PFSK-1 (cell line): ENCODE data around the gene AK8. TPM values are rescaled to one million over a fixed set of nuclear protein-coding genes. Genes with fewer than 3 reads are reported as not detected.

Source experiments
- FOXP2 ChIP-seq: optimal IDR thresholded peaks from 2 replicates; pipeline ENCODE3; 2011; ENCODE audit warnings: borderline replicate concordance, control low read depth, inconsistent platforms; ENCODE audit not compliant: insufficient read depth; ENCODE audit errors: extremely low read length, extremely low read depth
- POLR2AphosphoS5 ChIP-seq: IDR thresholded peaks from 2 replicates; pipeline ENCODE4 v1.6.1; 2012; ENCODE audit warnings: low read depth, mild to moderate bottlenecking, control low read depth, low read length, moderate library complexity
- SIN3A ChIP-seq: IDR thresholded peaks from 2 replicates; pipeline ENCODE4 v1.6.1; 2012; ENCODE audit warnings: mild to moderate bottlenecking, low read length, moderate library complexity, borderline replicate concordance; ENCODE audit not compliant: insufficient read depth
- TAF1 ChIP-seq: IDR thresholded peaks from 2 replicates; pipeline ENCODE4 v1.6.1; 2012; ENCODE audit warnings: low read length, control low read depth, borderline replicate concordance; ENCODE audit not compliant: insufficient read depth
- polyA plus RNA-seq: library from polyadenylated mRNA; unstranded; fragments of >200 nt; gene quantifications from one replicate; pipeline ENCODE4 v1.2.1, GENCODE V29; 2012; ENCODE audit warnings: low read depth, missing spikeins; ENCODE audit not compliant: insufficient read length
- TF ChIP-seq, protein P1 (sequence below), 2 experiments: IDR thresholded peaks; 2 replicates each; pipeline versions ENCODE4 v1.6.1 to v1.8.0; 2011 to 2012; ENCODE audit warnings: low read depth in 2 of 2, low read length in 2 of 2, control low read depth in 1 of 2, inconsistent platforms in 1 of 2, mild to moderate bottlenecking in 1 of 2, moderate library complexity in 1 of 2; ENCODE audit not compliant: insufficient read depth in 1 of 2

AK8 gene, protein sequence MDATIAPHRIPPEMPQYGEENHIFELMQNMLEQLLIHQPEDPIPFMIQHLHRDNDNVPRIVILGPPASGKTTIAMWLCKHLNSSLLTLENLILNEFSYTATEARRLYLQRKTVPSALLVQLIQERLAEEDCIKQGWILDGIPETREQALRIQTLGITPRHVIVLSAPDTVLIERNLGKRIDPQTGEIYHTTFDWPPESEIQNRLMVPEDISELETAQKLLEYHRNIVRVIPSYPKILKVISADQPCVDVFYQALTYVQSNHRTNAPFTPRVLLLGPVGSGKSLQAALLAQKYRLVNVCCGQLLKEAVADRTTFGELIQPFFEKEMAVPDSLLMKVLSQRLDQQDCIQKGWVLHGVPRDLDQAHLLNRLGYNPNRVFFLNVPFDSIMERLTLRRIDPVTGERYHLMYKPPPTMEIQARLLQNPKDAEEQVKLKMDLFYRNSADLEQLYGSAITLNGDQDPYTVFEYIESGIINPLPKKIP
- 0.50 TPM for polyA plus RNA-seq

DNA sequence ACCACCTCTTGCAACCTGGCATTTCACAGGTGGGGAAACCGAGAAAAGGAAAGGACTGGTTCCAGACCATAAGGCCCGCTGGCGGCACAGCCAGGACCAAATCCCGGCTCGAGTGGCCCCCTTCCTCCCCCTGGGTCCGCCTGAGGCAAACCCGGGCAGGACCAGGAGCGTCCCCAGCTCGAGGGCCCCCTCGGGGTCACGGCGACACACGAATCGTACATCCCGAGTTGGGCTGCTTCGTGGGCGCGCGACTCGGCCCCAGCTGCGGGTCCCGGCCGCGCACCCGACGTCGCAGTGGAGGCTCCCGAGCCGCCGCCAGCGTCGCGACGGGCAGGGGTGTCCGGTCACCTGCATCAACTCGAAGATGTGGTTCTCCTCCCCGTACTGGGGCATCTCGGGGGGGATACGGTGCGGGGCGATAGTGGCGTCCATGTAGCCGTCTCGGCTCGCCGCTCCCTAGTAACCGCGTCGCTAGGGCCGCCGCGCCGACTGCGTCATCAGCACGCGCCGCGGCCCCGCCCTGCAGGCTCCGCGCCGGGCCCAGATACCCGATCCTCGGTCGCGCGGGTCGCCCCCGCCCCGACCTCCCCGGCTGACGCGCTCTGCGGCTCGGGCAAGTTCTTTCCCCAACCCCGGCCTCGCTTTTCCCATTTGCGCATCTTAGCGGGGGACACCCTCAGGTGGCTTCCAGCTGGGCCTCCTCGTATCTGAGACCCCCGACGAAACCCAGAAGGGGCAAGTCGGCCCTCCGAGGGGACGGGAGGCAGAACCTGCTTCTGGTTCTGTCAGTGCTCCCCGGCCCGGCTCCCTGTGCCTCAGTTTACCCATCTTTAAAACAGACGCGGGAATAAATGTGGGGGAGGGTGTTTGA is at the start of gene AK8:
Gene AK8 (minus strand): TSS at position 461 of the 871 bp plus-strand sequence. CDS start 29 bp downstream, at position 432.
- TF ChIP-seq TAF1: no peak
- TF ChIP-seq, protein P1, sequence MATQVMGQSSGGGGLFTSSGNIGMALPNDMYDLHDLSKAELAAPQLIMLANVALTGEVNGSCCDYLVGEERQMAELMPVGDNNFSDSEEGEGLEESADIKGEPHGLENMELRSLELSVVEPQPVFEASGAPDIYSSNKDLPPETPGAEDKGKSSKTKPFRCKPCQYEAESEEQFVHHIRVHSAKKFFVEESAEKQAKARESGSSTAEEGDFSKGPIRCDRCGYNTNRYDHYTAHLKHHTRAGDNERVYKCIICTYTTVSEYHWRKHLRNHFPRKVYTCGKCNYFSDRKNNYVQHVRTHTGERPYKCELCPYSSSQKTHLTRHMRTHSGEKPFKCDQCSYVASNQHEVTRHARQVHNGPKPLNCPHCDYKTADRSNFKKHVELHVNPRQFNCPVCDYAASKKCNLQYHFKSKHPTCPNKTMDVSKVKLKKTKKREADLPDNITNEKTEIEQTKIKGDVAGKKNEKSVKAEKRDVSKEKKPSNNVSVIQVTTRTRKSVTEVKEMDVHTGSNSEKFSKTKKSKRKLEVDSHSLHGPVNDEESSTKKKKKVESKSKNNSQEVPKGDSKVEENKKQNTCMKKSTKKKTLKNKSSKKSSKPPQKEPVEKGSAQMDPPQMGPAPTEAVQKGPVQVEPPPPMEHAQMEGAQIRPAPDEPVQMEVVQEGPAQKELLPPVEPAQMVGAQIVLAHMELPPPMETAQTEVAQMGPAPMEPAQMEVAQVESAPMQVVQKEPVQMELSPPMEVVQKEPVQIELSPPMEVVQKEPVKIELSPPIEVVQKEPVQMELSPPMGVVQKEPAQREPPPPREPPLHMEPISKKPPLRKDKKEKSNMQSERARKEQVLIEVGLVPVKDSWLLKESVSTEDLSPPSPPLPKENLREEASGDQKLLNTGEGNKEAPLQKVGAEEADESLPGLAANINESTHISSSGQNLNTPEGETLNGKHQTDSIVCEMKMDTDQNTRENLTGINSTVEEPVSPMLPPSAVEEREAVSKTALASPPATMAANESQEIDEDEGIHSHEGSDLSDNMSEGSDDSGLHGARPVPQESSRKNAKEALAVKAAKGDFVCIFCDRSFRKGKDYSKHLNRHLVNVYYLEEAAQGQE (IDR thresholded peaks at IDR 0.05; ENCODE audit: insufficient read depth in 1 of 2, low read depth in 2 of 2, low read length in 2 of 2): no peak
- TF ChIP-seq FOXP2: peak; percentile 81
- 0 out of 2 replicates have a peak, but pooled peaks have one; percentile 34 for TF ChIP-seq POLR2AphosphoS5
- 0 out of 2 replicates have a peak, but pooled peaks have one; percentile 74 for TF ChIP-seq SIN3A

DNA sequence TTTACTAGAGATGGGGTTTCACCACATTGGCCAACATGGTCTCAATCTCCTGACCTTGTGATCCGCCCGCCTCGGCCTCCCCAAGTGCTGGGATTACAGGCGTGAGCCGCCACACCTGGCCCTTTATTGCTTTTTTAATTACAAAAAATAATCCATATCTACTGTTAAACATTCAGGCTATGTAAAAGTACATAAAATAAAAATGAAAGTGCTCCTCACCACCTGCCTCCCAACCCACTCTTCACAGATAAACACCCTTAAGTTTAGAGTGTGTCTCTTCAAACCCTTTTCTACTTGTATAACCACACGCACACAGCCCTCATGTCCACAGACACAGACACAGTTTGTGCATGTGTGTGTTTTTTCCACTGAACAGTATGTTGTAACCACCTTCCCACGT is 49.6 kb upstream of the AK8 start:
- no peak for TF ChIP-seq TAF1
- TF ChIP-seq, protein P1 (IDR thresholded peaks at IDR 0.05; ENCODE audit: insufficient read depth in 1 of 2, low read depth in 2 of 2, low read length in 2 of 2): no peak

DNA sequence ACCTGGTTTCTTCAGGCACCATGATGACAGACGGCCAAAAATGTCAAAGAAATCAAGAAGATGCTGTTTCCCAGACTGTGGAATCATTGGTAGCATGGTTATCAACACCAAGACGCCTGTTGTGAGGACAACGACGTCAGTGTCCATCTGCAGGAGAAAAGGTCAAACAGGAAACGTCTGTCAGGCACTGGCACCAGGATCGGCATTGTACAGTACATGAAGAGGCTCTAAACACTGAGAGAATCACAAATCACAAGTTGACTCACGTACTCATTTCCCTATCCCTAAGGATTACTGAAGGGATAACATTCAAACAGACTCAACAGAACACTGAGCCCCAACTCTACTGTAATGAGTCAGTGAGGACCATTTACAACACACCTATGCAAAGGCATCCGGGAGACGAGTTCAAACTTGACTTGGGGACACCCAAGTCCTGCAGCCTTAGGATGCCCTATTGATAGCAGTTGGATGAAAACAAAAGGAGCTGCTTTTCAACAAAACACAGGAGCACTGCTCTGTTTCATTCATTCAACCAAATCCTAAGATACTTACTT is 45.3 kb upstream of the AK8 start:
- TF ChIP-seq, protein P1 (IDR thresholded peaks at IDR 0.05; ENCODE audit: insufficient read depth in 1 of 2, low read depth in 2 of 2, low read length in 2 of 2): no peak
- TF ChIP-seq TAF1 (no peak), FOXP2 (no peak), POLR2AphosphoS5 (no peak), SIN3A (no peak)

DNA sequence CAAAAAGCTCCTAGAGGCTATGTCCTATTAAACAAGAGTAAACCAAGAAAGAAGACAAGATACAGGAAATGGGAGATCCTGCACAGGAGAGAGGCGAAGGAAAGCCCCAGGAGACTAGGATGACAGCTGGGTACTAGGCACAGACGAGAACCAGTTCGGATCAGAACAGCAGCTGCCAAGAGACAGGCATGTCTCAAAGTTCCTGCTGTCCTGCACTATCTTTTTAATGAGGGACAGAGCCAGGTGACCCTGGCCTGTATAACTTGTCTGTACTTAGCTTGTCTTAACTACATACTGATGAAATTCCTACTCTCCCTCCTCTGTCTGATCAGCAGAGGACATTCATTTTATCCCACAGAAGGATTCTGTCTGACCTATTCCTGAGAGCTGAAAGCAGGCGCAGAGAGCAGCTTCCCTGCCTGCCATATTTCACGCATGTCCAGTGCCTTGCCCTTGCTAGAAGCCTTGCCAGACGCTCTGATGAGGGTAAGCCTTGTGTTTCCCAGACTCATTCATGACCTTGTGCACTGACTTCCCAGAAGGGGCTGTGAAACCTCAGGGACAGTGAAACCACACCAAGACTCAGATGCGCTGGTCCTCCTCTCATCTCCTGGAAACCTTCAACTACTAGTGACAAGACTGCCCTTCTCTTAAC is 41.7 kb upstream of the AK8 start:
- TF ChIP-seq, protein P1 (IDR thresholded peaks at IDR 0.05; ENCODE audit: insufficient read depth in 1 of 2, low read depth in 2 of 2, low read length in 2 of 2): no peak
- TF ChIP-seq FOXP2: no peak
- TF ChIP-seq TAF1: no peak
- no peak for TF ChIP-seq SIN3A
- TF ChIP-seq POLR2AphosphoS5: no peak
